SH-SY5Y (cell line): ENCODE measurements around the gene ZDHHC14.

Experiments
- GATA2 ChIP-seq: IDR thresholded peaks from 2 replicates; pipeline ENCODE4 v1.6.1; 2011; ENCODE audit warnings: mild to moderate bottlenecking, low read depth, low read length
- GATA3 ChIP-seq: IDR thresholded peaks from 2 replicates; pipeline ENCODE4 v1.6.1; 2011; ENCODE audit warnings: low read depth, mild to moderate bottlenecking, low read length, moderate library complexity

DNA sequence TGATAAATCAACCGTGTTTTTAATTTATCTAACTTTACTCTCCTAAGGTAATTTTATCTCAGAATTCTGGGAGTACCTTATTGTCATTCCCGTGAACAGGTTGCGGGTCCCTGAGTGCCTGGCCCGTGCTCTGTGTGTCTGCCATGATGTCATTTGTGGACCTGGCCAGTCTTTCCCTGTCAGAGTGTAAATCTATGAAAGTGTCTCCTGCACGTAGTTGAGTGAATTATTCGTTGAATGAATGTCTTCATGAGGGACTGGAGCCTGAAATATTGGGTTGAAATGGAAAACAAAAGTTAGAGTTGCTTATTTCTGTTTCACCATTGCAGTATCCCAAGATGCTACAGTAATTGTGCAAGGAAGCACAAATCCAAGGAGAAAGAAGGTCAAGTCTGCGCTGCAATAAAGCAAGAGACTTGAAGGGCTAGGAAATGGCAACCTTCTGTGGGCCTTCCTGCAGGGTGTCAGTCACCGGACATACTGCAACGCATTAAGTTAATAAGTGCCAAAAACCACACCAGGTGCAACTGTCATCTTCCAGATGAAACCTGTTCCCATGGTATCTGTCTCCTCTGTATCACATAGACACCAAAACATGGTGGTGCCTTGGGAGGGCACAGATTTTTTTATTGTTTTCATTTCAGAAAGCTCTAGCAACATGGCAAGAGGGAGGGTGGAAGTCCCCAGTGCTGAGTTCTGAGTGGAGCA is 135.5 kb downstream of the ZDHHC14 start:
- TF ChIP-seq GATA2 (no peak), GATA3 (no peak)
